Astrocyte (in vitro differentiated cells and primary cell): Measurements from ENCODE around the gene NR1D1. TPM values are rescaled to one million over a fixed set of nuclear protein-coding genes. Genes with fewer than 3 reads are reported as not detected.

ENCODE experiments used
- DNase-seq: peaks from one replicate; pipeline ENCODE4 v3.0.0-alpha.2; 2010; ENCODE audit warnings: low read depth
- FAIRE-seq: peaks from 2 replicates; lab custom pipeline; 2011; peaks lifted over from hg19 to GRCh38; lab: Jason Lieb, UNC
- H2AFZ ChIP-seq: 2 replicates; pipeline ENCODE4 v1.6.0; 2012; ENCODE audit warnings: low read depth, low read length, inconsistent platforms
- H3K27ac ChIP-seq: 2 replicates; pipeline ENCODE4 v1.5.1; 2011; ENCODE audit warnings: low read depth, low read length, inconsistent platforms
- H3K27me3 ChIP-seq: 2 replicates; pipeline ENCODE4 v1.6.0; 2011; ENCODE audit warnings: low read length, inconsistent platforms; ENCODE audit not compliant: insufficient read depth
- H3K36me3 ChIP-seq: 2 replicates; pipeline ENCODE4 v1.5.1; 2011; ENCODE audit warnings: low read length, inconsistent platforms; ENCODE audit not compliant: insufficient read depth
- H3K4me1 ChIP-seq: 2 replicates; pipeline ENCODE4 v1.5.1; 2011; ENCODE audit warnings: low read length, inconsistent platforms; ENCODE audit not compliant: insufficient read depth
- H3K4me2 ChIP-seq: 2 replicates; pipeline ENCODE4 v1.6.0; 2012; ENCODE audit warnings: low read length, inconsistent platforms
- H3K4me3 ChIP-seq: 2 replicates; pipeline ENCODE4 v1.5.1; 2011; ENCODE audit warnings: low read depth, mild to moderate bottlenecking, low read length, inconsistent platforms; ENCODE audit not compliant: insufficient read depth
- H3K79me2 ChIP-seq: 2 replicates; pipeline ENCODE4 v1.6.0; 2012; ENCODE audit warnings: mild to moderate bottlenecking, low read length, inconsistent platforms; ENCODE audit not compliant: insufficient read depth
- H3K9ac ChIP-seq: 2 replicates; pipeline ENCODE4 v1.6.0; 2012; ENCODE audit warnings: mild to moderate bottlenecking, low read length, inconsistent platforms
- H3K9me3 ChIP-seq: 2 replicates; pipeline ENCODE4 v1.5.1; 2012; ENCODE audit warnings: low read depth, mild to moderate bottlenecking, low read length, inconsistent platforms; ENCODE audit not compliant: insufficient read depth
- H4K20me1 ChIP-seq: 2 replicates; pipeline ENCODE4 v1.6.0; 2012; ENCODE audit warnings: low read length, inconsistent platforms; ENCODE audit not compliant: insufficient read depth
- H3K27ac Mint-ChIP-seq: one replicate; pipeline ENCODE4 v1.8.0; 2021; ENCODE audit warnings: mild to moderate bottlenecking, mixed read lengths; ENCODE audit not compliant: unreplicated experiment
- H3K27me3 Mint-ChIP-seq: one replicate; pipeline ENCODE4 v1.8.0; 2021; ENCODE audit warnings: low read depth, mixed read lengths; ENCODE audit not compliant: unreplicated experiment
- H3K36me3 Mint-ChIP-seq: one replicate; pipeline ENCODE4 v1.8.0; 2021; ENCODE audit warnings: low read depth, mixed read lengths; ENCODE audit not compliant: unreplicated experiment
- H3K4me1 Mint-ChIP-seq: one replicate; pipeline ENCODE4 v1.8.0; 2021; ENCODE audit warnings: low read depth, mixed read lengths; ENCODE audit not compliant: unreplicated experiment
- H3K4me3 Mint-ChIP-seq: one replicate; pipeline ENCODE4 v1.8.0; 2021; ENCODE audit warnings: mild to moderate bottlenecking, moderate library complexity, mixed read lengths; ENCODE audit not compliant: unreplicated experiment
- H3K9me3 Mint-ChIP-seq: one replicate; pipeline ENCODE4 v1.8.0; 2021; ENCODE audit warnings: mild to moderate bottlenecking, mixed read lengths; ENCODE audit not compliant: unreplicated experiment
- EZH2 ChIP-seq: IDR thresholded peaks from 2 replicates; pipeline ENCODE4 v1.6.1; 2012; ENCODE audit warnings: mild to moderate bottlenecking, low read length, inconsistent platforms; ENCODE audit not compliant: insufficient read depth
- total RNA-seq: library from RNA; stranded (reverse); gene quantifications from 2 replicates; pipeline ENCODE4 v1.2.1, GENCODE V29; 2021
- TF ChIP-seq, protein P1 (sequence below): IDR thresholded peaks from 2 replicates; pipeline ENCODE4 v1.5.1; 2011; ENCODE audit warnings: low read depth, mild to moderate bottlenecking, inconsistent platforms, low read length, moderate library complexity; ENCODE audit not compliant: insufficient read depth

Gene NR1D1
- total RNA-seq, 1 donor from 2014 or later = 8.7 TPM

DNA sequence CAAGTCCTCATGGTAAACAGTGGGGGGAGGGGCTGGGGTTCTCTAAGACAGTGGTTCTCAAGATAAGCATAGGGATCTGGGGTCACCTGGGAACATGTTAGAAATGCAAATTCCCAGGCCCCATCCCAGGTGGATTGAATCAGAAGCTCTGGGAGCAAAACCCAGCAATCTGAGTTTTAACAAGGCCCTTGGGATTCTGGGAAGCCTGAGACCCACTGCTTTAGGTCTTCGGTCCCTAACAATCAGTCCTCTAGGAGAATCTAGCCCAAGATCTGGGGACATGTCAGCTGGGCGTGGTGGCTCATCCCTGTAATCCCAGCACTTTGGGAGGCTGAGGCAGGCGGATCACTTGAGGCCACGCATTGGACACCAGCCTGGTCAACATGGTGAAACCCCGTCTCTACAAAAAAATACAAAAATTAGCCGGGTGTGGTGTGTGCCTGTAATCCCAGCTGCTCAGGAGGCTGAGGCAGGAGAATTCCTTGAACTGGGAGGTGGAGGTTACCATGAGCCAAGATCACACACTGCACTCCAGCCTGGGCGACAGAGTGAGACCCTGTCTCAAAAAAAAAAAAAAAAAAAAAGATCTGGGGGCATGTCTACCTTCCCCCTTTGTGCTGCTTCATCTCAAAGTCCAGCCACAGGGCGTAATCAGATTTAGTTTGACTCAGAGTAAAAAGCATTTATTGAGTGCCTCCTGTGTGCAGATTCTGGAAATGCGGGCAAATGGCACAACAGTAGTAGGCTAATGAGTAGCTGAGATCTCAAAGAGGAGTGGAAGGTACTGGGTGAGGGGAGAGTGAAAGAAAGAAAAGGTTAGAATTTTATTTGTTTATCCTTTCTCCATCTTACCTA, 8.8 kb upstream of the NR1D1 start:
- Mint-ChIP-seq H3K27me3 (peaks cover 3% of the 10 kb centered on the region), H3K4me3 (no peak overlapping the region), H3K9me3 (no peaks in the 10 kb centered on the region), H3K36me3 (no peaks in the 10 kb centered on the region), H3K27ac (no peak overlapping the region), H3K4me1 (peaks cover 74% of the 10 kb centered on the region)
- FAIRE-seq = no peak
- Histone ChIP-seq H3K9me3 (no peaks in the 10 kb centered on the region), H3K27ac (no peak overlapping the region), H4K20me1 (no peaks in the 10 kb centered on the region), H3K4me1 (peaks cover 69% of the 10 kb centered on the region), H3K9ac (no peak overlapping the region), H3K4me3 (no peak overlapping the region), H3K79me2 (no peaks in the 10 kb centered on the region), H3K36me3 (no peaks in the 10 kb centered on the region), H3K4me2 (no peak overlapping the region), H3K27me3 (no peaks in the 10 kb centered on the region), H2AFZ (no peak overlapping the region)
- no peak for TF ChIP-seq EZH2
- TF ChIP-seq, protein P1, sequence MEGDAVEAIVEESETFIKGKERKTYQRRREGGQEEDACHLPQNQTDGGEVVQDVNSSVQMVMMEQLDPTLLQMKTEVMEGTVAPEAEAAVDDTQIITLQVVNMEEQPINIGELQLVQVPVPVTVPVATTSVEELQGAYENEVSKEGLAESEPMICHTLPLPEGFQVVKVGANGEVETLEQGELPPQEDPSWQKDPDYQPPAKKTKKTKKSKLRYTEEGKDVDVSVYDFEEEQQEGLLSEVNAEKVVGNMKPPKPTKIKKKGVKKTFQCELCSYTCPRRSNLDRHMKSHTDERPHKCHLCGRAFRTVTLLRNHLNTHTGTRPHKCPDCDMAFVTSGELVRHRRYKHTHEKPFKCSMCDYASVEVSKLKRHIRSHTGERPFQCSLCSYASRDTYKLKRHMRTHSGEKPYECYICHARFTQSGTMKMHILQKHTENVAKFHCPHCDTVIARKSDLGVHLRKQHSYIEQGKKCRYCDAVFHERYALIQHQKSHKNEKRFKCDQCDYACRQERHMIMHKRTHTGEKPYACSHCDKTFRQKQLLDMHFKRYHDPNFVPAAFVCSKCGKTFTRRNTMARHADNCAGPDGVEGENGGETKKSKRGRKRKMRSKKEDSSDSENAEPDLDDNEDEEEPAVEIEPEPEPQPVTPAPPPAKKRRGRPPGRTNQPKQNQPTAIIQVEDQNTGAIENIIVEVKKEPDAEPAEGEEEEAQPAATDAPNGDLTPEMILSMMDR = peak; percentile 17
- no peak for DNase-seq

DNA sequence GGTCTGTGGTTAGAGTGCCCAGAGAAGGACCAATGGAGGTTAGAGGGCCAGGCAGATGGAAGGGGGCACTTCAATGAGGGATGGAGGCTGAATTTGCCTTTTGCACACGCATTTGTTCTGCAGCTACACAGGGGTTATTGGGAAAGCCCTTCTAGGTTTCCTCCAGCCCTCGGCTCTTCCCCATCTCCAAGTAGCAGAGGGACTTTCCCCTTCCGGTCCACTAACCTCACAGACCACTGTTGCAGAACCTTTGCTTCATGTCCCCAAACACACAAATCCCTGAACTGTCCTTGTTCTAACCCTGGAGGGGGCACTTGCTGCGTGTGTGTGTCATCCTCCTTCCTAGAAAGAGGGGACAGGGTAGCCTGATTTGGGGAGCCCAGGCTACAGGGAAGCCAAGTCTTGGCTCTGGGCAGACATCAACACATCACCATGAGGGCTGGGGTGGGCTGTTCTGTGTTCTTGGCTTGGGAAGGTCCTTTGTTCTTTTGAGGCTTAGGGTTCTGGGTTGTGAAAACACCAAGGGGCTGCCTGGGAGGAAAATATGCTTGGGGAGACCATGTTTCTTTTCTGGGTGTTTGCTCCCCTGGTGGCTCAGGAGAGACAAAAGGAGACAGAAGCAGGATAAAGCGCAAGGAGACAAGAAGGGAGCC, 7.3 kb upstream of the NR1D1 start:
- Histone ChIP-seq H2AFZ (peak overlapping the region; percentile 79), H3K9ac (peak overlapping the region; percentile 53), H3K27ac (peak overlapping the region; percentile 61), H3K36me3 (no peaks in the 10 kb centered on the region), H3K4me1 (peaks cover 58% of the 10 kb centered on the region), H3K27me3 (no peaks in the 10 kb centered on the region), H3K9me3 (no peaks in the 10 kb centered on the region), H4K20me1 (no peaks in the 10 kb centered on the region), H3K79me2 (no peaks in the 10 kb centered on the region), H3K4me3 (no peak overlapping the region), H3K4me2 (peak overlapping the region; percentile 76)
- FAIRE-seq (no peak), DNase-seq (no peak)
- Mint-ChIP-seq H3K27me3 (peaks cover 3% of the 10 kb centered on the region), H3K36me3 (no peaks in the 10 kb centered on the region), H3K4me1 (peaks cover 71% of the 10 kb centered on the region), H3K9me3 (no peaks in the 10 kb centered on the region), H3K4me3 (peak overlapping the region; percentile 31), H3K27ac (peak overlapping the region; percentile 69)
- TF ChIP-seq, protein P1 = no peak
- TF ChIP-seq EZH2 = no peak
